Measurements from ENCODE around the gene HYOU1.

DNA sequence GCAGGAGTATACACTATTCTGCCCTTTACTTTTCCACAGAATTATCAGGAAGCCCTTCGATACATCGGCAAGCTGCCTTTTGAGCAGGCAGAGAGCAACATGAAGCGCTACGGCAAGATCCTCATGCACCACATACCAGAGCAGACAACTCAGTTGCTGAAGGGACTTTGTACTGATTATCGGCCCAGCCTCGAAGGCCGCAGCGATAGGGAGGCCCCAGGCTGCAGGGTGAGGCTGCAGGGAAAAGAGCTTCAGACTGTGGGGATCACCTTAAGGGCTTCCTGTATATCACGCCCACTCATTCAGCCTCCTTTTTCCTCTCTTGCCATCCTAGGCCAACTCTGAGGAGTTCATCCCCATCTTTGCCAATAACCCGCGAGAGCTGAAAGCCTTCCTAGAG, 20.8 kb upstream of the HYOU1 start:
- TF ChIP-seq, protein P1, sequence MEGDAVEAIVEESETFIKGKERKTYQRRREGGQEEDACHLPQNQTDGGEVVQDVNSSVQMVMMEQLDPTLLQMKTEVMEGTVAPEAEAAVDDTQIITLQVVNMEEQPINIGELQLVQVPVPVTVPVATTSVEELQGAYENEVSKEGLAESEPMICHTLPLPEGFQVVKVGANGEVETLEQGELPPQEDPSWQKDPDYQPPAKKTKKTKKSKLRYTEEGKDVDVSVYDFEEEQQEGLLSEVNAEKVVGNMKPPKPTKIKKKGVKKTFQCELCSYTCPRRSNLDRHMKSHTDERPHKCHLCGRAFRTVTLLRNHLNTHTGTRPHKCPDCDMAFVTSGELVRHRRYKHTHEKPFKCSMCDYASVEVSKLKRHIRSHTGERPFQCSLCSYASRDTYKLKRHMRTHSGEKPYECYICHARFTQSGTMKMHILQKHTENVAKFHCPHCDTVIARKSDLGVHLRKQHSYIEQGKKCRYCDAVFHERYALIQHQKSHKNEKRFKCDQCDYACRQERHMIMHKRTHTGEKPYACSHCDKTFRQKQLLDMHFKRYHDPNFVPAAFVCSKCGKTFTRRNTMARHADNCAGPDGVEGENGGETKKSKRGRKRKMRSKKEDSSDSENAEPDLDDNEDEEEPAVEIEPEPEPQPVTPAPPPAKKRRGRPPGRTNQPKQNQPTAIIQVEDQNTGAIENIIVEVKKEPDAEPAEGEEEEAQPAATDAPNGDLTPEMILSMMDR (IDR thresholded peaks at IDR 0.05) = no peak
- TF ChIP-seq POLR2AphosphoS5 (IDR thresholded peaks at IDR 0.05) = no peak
